HFFc6 (cell line): ENCODE results near the gene PARD3. TPM values are rescaled to one million over a fixed set of nuclear protein-coding genes. Genes with fewer than 3 reads are reported as not detected.

ENCODE experiments used
- DNase-seq: peaks from one replicate; pipeline ENCODE4 v3.0.0-alpha.2; 2018
- H3K27ac Mint-ChIP-seq: 2 replicates; pipeline ENCODE4 v1.8.0; 2020; ENCODE audit warnings: mild to moderate bottlenecking, mixed read lengths
- H3K27me3 Mint-ChIP-seq: 2 replicates; pipeline ENCODE4 v1.8.0; 2021; ENCODE audit warnings: mild to moderate bottlenecking, moderate library complexity, mixed read lengths; ENCODE audit not compliant: insufficient read depth
- H3K36me3 Mint-ChIP-seq: 2 replicates; pipeline ENCODE4 v1.8.0; 2021; ENCODE audit warnings: low read depth, mixed read lengths
- H3K4me1 Mint-ChIP-seq: 2 replicates; pipeline ENCODE4 v1.8.0; 2020; ENCODE audit warnings: low read depth, mixed read lengths
- H3K4me3 Mint-ChIP-seq: 2 replicates; pipeline ENCODE4 v1.8.0; 2020; ENCODE audit warnings: mild to moderate bottlenecking, moderate library complexity, mixed read lengths
- H3K9me3 Mint-ChIP-seq: 2 replicates; pipeline ENCODE4 v1.8.0; 2020; ENCODE audit warnings: mild to moderate bottlenecking, mixed read lengths
- total RNA-seq, 6 experiments: library from RNA; stranded (reverse); fragmentation: NEBNext Ultra II Directional; extraction: Animal tissue kit (Norgen Biotek cat#: 25700); gene quantifications; 2 replicates in 1 of 6; 3 replicates in 5 of 6; pipeline ENCODE4 v1.2.3, GENCODE V29; 2021
- TF ChIP-seq, protein P1 (sequence below): fragments of 200-600 bp; sonication (generic); IDR thresholded peaks from 2 replicates; pipeline ENCODE4 v1.5.0; 2021; ENCODE audit warnings: antibody characterized with exemption, mild to moderate bottlenecking

The PARD3 gene
- total RNA-seq, 6 experiments from 2014 or later = 19.9 to 24.3 (median 23.1) TPM

DNA sequence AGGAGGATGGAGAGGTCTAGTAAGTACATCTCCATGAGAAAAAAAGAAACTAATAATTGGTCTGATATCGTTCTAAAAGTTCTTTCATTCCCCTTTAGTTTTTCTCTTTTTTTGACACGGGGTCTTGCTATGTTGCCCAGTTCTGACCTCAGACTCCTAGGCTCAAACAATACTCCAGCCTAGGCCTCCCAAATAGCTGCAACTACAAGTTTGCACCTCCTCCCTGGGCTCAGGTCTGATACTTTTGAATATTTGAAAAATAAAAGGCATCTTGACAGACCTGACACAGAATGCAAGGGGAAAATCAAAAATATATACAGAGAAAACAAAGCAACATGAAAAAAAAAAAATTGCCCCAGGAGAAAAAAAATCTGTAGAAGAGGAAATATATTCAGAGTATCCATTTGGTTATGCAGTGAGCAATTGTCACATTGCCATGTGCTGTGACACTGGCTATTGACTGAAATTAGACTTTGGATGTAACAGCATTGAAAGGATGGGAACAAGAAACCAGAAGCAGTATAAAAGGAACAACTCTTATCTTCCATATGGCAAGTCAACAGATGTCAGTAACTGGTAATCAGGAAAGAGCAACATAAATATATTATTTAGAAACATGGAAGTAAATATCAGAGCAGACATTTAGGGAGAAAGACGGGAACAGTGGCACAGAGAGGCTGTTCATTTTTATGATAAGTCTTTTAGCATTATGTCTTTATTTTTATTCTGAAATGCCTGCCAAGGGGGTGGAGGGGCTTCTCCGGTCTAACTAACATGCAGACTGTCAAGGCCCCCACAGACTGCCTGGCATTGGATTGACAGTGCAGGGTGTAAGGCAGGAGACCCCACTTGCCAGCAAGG is 408.4 kb downstream of the PARD3 start:
- TF ChIP-seq, protein P1, sequence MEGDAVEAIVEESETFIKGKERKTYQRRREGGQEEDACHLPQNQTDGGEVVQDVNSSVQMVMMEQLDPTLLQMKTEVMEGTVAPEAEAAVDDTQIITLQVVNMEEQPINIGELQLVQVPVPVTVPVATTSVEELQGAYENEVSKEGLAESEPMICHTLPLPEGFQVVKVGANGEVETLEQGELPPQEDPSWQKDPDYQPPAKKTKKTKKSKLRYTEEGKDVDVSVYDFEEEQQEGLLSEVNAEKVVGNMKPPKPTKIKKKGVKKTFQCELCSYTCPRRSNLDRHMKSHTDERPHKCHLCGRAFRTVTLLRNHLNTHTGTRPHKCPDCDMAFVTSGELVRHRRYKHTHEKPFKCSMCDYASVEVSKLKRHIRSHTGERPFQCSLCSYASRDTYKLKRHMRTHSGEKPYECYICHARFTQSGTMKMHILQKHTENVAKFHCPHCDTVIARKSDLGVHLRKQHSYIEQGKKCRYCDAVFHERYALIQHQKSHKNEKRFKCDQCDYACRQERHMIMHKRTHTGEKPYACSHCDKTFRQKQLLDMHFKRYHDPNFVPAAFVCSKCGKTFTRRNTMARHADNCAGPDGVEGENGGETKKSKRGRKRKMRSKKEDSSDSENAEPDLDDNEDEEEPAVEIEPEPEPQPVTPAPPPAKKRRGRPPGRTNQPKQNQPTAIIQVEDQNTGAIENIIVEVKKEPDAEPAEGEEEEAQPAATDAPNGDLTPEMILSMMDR = no peak
- DNase-seq = no peak
- H3K9me3 Mint-ChIP-seq = no peaks in the 10 kb centered on the region
- peaks cover 34% of the 10 kb centered on the region for H3K4me1 Mint-ChIP-seq
- H3K36me3 Mint-ChIP-seq = no peaks in the 10 kb centered on the region; the same call in 1 of the 2 replicates
- H3K27ac Mint-ChIP-seq = no peak overlapping the region
- H3K27me3 Mint-ChIP-seq = no peaks in the 10 kb centered on the region; the same call in none of the 2 replicates
- H3K4me3 Mint-ChIP-seq = no peak overlapping the region

- DNase-seq = no peak
- Mint-ChIP-seq H3K4me1 (peaks cover 34% of the 10 kb centered on the region), H3K4me3 (no peak overlapping the region), H3K27ac (no peak overlapping the region), H3K9me3 (no peaks in the 10 kb centered on the region), H3K36me3 (no peaks in the 10 kb centered on the region; the same call in 1 of the 2 replicates), H3K27me3 (no peaks in the 10 kb centered on the region; the same call in none of the 2 replicates)
- TF ChIP-seq, protein P1 = no peak
These were observed 409.3 kb downstream of the PARD3 start for GRCh38 chr10:34405611-34406462.

DNA sequence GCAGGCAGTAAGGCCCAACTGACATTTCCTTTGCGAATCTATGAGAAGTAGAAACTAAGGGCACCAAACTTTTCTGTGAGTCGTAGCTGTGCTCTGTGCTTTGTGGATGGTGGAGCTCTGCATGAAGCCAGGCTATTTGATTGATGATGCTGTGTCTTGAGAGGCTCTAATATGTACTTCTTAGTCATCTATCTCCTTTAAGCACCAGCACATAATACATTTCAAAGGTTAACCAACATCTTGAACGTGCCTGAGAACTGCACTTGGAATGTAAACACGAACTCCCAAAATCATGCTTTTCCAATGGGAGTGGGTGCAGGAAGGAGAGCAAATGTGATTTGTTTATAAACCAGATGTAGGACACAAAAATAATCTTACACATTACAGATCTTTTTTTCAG is 411.6 kb downstream of the PARD3 start:
- no peak overlapping the region for H3K27ac Mint-ChIP-seq
- H3K4me3 Mint-ChIP-seq = no peak overlapping the region
- TF ChIP-seq, protein P1 = no peak
- no peaks in the 10 kb centered on the region; the same call in 1 of the 2 replicates for H3K36me3 Mint-ChIP-seq
- no peaks in the 10 kb centered on the region; the same call in 1 of the 2 replicates for H3K27me3 Mint-ChIP-seq
- DNase-seq = peak; percentile 11
- peaks cover 34% of the 10 kb centered on the region for H3K4me1 Mint-ChIP-seq
- H3K9me3 Mint-ChIP-seq = no peaks in the 10 kb centered on the region

DNA sequence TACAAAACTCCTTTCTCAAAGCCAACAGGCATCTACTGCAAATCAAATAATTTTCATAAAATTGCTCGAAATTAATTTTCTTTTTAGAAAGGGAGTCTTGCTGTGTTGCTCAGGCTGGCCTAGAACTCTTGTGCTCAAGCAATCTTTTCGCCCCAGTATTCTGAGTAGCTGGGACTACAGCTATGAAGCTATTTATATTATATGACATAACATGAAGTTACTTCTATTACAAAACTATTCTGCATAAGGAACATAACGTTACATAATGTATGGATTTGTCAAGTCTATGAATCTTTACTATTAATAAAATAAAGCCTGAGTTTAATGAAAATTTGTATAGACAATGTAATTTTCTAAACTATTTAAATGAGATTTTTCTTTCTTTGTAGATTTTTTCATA is 415.0 kb downstream of the PARD3 start:
- TF ChIP-seq, protein P1 = no peak
- Mint-ChIP-seq H3K4me3 (no peak overlapping the region), H3K36me3 (0 out of 2 replicates have a peak, but pooled peaks cover 4% of the 10 kb centered on the region), H3K27ac (no peak overlapping the region), H3K4me1 (peaks cover 21% of the 10 kb centered on the region), H3K9me3 (no peaks in the 10 kb centered on the region), H3K27me3 (no peaks in the 10 kb centered on the region)
- DNase-seq = no peak

DNA sequence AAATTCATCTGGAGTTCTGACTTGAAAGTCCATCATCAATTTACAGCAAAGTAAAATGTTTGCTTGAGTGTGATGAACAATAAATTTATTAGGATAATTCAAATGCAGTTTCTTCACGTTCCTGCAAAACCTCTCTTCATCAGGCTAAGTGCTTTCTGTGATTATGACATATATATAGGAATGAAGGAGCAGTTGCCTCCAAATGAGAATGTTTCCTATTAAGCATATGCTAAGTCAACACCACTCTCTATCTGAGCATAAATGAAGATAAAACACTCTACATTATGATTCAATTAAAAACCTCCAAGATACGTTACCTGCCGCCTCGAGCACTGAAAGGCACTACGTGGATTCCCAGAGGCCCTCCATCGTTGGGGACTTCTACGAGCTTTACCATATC is 416.1 kb downstream of the PARD3 start:
- peaks cover 20% of the 10 kb centered on the region for H3K4me1 Mint-ChIP-seq
- H3K4me3 Mint-ChIP-seq = no peak overlapping the region
- TF ChIP-seq, protein P1 = no peak
- no peaks in the 10 kb centered on the region for H3K9me3 Mint-ChIP-seq
- no peaks in the 10 kb centered on the region for H3K27me3 Mint-ChIP-seq
- H3K36me3 Mint-ChIP-seq = 0 out of 2 replicates have a peak, but pooled peaks cover 4% of the 10 kb centered on the region
- DNase-seq = no peak
- H3K27ac Mint-ChIP-seq = no peak overlapping the region
